HG03442 (cell line): ENCODE data around the gene LRRC1.
"Not testable (repeated sequence)": the region's sequence is repeated elsewhere in the genome, so short reads cannot be mapped to it uniquely, and the experiment has no call there.

Source experiments
- ATAC-seq: cut with Tn5 transposase; IDR thresholded peaks from one replicate; pipeline ENCODE4 v1.9.1; 2021; ENCODE audit warnings: mild to moderate bottlenecking, moderate library complexity; ENCODE audit not compliant: unreplicated experiment

The LRRC1 gene

GRCh38 chr6:53794720-53795339, at the start of gene LRRC1:
Gene LRRC1, plus strand, starts transcription at chr6:53795005. Its CDS starts 252 bp downstream, at chr6:53795257.
- peak; percentile 70 for ATAC-seq

- ATAC-seq: no peak
Observed at GRCh38 chr6:53746442-53747103, 48.2 kb upstream of the LRRC1 start.

GRCh38 chr6:53750052-53750650, 44.7 kb upstream of the LRRC1 start:
- no peak for ATAC-seq

- no peak for ATAC-seq
Observed at GRCh38 chr6:53751417-53751816, 43.4 kb upstream of the LRRC1 start.

- ATAC-seq: no peak
Observed at GRCh38 chr6:53752440-53752839, 42.4 kb upstream of the LRRC1 start.

GRCh38 chr6:53752856-53753255, 41.9 kb upstream of the LRRC1 start:
- no peak for ATAC-seq

GRCh38 chr6:53754330-53754729, 40.5 kb upstream of the LRRC1 start:
- no peak for ATAC-seq

- no peak for ATAC-seq
Observed at GRCh38 chr6:53756396-53756795, 38.4 kb upstream of the LRRC1 start.

- no peak for ATAC-seq
Observed at GRCh38 chr6:53758496-53758895, 36.3 kb upstream of the LRRC1 start.

GRCh38 chr6:53761036-53761435, 33.8 kb upstream of the LRRC1 start:
- no peak for ATAC-seq

GRCh38 chr6:53765270-53765669, 29.5 kb upstream of the LRRC1 start:
- ATAC-seq: no peak

- ATAC-seq: no peak
Observed at GRCh38 chr6:53766930-53767329, 27.9 kb upstream of the LRRC1 start.

GRCh38 chr6:53767941-53768340, 26.9 kb upstream of the LRRC1 start:
- ATAC-seq: no peak

GRCh38 chr6:53768636-53769035, 26.2 kb upstream of the LRRC1 start:
- no peak for ATAC-seq

GRCh38 chr6:53770780-53771249, 24.0 kb upstream of the LRRC1 start:
- ATAC-seq: no peak

GRCh38 chr6:53771785-53772624, 22.8 kb upstream of the LRRC1 start:
- ATAC-seq: no peak

GRCh38 chr6:53773044-53773696, 21.6 kb upstream of the LRRC1 start:
- ATAC-seq: no peak

- not testable (repeated sequence) for ATAC-seq
Observed at GRCh38 chr6:53776152-53776551, 18.7 kb upstream of the LRRC1 start.

- not testable (repeated sequence) for ATAC-seq
Observed at GRCh38 chr6:53784991-53785390, 9.8 kb upstream of the LRRC1 start.

GRCh38 chr6:53786832-53787231, 8.0 kb upstream of the LRRC1 start:
- ATAC-seq: no peak

- ATAC-seq: no peak
Observed at GRCh38 chr6:53790886-53791285, 3.9 kb upstream of the LRRC1 start.
